Measurements from ENCODE around the gene CYP4F3. TPM values are rescaled to one million over a fixed set of nuclear protein-coding genes. Genes with fewer than 3 reads are reported as not detected.
"Not testable (repeated sequence)": the region's sequence is repeated elsewhere in the genome, so short reads cannot be mapped to it uniquely, and the experiment has no call there.

The CYP4F3 gene
- total RNA-seq, 2 experiments from 2014 or later: 0.07 to 0.19 TPM

- CTCF ChIA-PET: no interaction called here
Observed at GRCh38 chr19:15671891-15672579, 31.3 kb downstream of the CYP4F3 start.

GRCh38 chr19:15672580-15673175, 32.0 kb downstream of the CYP4F3 start, which contains the start of gene CYP4F12:
TSS of gene CYP4F12 (plus strand) at chr19:15673087. CDS start at chr19:15673530, 443 bp downstream.
- Mint-ChIP-seq H3K36me3 (ENCODE audit: low read depth) (no peaks in the 10 kb centered on the region), H3K27ac (no peak within 1 kb of the TSS), H3K9me3 (ENCODE audit: low read depth) (peaks cover 8% of the 10 kb centered on the region), H3K27me3 (peaks cover 3% of the 10 kb centered on the region), H3K4me3 (no peak within 1 kb of the TSS), H3K4me1 (peaks cover 24% of the 10 kb centered on the region)
- CTCF ChIA-PET: interaction anchor here (0.6 kb wide), 1 partner anchor 1261 kb away, joined by 3 read pairs; no protein-coding TSS in a partner anchor
- DNase-seq: peak; percentile 41
- peak; percentile 42 for ATAC-seq
- intact Hi-C loops (cut with DNase I, micrococcal nuclease): no loop called here
- POLR2A ChIA-PET: no interaction called here

More at GRCh38 chr19:15671891-15672579, 31.3 kb downstream of the CYP4F3 start:
- no peak overlapping the region for H3K4me3 Mint-ChIP-seq
- ATAC-seq (no peak), DNase-seq (no peak)
- peaks cover 3% of the 10 kb centered on the region for H3K27me3 Mint-ChIP-seq
- peaks cover 24% of the 10 kb centered on the region for H3K4me1 Mint-ChIP-seq
- intact Hi-C loops (cut with DNase I, micrococcal nuclease): no loop called here
- no peaks in the 10 kb centered on the region for H3K36me3 Mint-ChIP-seq (ENCODE audit: low read depth)
- no peak overlapping the region for H3K27ac Mint-ChIP-seq
- POLR2A ChIA-PET: no interaction called here
- peaks cover 6% of the 10 kb centered on the region for H3K9me3 Mint-ChIP-seq (ENCODE audit: low read depth)

DNA sequence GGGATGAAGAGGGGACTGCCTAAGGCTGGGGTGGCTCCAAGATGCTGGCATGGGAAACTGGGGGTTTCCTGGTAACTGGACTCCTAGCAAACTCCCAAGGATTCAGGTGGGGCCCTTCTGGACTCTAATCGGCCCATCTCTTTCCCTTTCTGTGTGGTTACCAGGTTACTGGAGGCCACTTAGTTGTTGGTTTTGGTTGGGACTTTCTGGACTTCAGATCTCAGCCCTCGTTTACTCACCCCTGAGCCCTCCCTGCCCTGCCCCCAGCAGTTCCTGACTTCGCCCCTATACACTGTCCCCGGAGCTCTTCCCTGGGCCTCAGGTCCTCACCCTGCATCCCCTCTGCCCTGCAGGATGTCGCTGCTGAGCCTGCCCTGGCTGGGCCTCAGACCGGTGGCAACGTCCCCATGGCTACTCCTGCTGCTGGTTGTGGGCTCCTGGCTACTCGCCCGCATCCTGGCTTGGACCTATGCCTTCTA, 32.5 kb downstream of the CYP4F3 start:
- H3K36me3 Mint-ChIP-seq (ENCODE audit: low read depth): peaks cover 4% of the 10 kb centered on the region
- POLR2A ChIA-PET: no interaction called here
- H3K4me3 Mint-ChIP-seq: no peak overlapping the region
- DNase-seq (peak; percentile 25), ATAC-seq (peak; percentile 65)
- H3K9me3 Mint-ChIP-seq (ENCODE audit: low read depth): peaks cover 10% of the 10 kb centered on the region
- H3K27me3 Mint-ChIP-seq: peaks cover 3% of the 10 kb centered on the region
- H3K27ac Mint-ChIP-seq: no peak overlapping the region
- peaks cover 24% of the 10 kb centered on the region for H3K4me1 Mint-ChIP-seq
- intact Hi-C loops (cut with DNase I, micrococcal nuclease): no loop called here
- CTCF ChIA-PET: interaction anchor here (0.6 kb wide), 1 partner anchor 1261 kb away, joined by 3 read pairs; no protein-coding TSS in a partner anchor

GRCh38 chr19:15675560-15675959, 34.9 kb downstream of the CYP4F3 start:
- H3K36me3 Mint-ChIP-seq (ENCODE audit: low read depth): peaks cover 4% of the 10 kb centered on the region
- ChIA-PET POLR2A (no interaction called here), CTCF (no interaction called here)
- peaks cover 24% of the 10 kb centered on the region for H3K4me1 Mint-ChIP-seq
- ATAC-seq: no peak
- intact Hi-C loops (cut with DNase I, micrococcal nuclease): no loop called here
- no peak for DNase-seq
- H3K27ac Mint-ChIP-seq: no peak overlapping the region
- H3K4me3 Mint-ChIP-seq: no peak overlapping the region
- peaks cover 10% of the 10 kb centered on the region for H3K9me3 Mint-ChIP-seq (ENCODE audit: low read depth)
- H3K27me3 Mint-ChIP-seq: peaks cover 4% of the 10 kb centered on the region

DNA sequence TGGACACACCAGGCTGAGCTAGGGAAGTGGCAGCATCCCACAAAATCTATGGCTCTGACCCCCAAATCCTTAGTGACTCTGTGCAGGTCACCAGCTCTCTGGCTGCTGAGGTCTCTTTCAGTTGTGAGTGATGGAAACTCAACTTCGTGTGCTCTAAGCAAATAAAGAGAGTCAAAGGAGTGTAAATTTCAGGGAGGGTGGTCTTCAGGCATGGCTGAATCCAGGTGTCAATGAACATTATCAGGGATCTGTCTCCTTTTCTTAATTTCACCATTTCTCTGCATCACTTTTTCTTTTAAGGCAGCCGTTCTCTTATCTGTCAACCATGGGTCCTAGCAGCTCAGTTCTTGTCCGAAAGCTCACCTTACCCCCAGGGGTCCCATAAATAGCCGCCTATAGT, 38.4 kb downstream of the CYP4F3 start:
- DNase-seq (no peak), ATAC-seq (no peak)
- H3K27ac Mint-ChIP-seq: no peak overlapping the region
- H3K27me3 Mint-ChIP-seq: peaks cover 13% of the 10 kb centered on the region
- POLR2A ChIA-PET: no interaction called here
- no peak overlapping the region for H3K4me3 Mint-ChIP-seq
- CTCF ChIA-PET: no interaction called here
- peaks cover 4% of the 10 kb centered on the region for H3K36me3 Mint-ChIP-seq (ENCODE audit: low read depth)
- peaks cover 10% of the 10 kb centered on the region for H3K9me3 Mint-ChIP-seq (ENCODE audit: low read depth)
- intact Hi-C loops (cut with DNase I, micrococcal nuclease): no loop called here
- H3K4me1 Mint-ChIP-seq: peaks cover 7% of the 10 kb centered on the region

DNA sequence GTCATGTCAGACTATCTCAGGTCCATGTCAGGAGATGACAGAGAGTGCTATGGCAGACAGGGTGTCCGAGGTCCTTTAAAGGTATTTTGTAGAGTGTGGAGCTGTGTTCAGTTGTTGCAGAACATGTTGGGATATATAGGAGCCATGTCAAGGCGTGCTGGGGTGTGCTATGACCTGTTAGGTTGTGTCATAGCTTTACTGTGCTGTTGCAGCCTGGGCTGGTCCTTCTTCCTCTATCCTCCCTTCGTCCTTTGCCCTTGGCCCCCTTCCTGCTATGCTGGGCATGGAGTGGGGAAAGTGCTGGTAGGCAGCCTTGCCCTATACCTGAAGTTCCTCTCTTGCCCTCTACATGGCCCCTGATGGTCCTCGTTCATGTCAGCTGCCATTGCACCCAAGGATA, 39.2 kb downstream of the CYP4F3 start:
- H3K9me3 Mint-ChIP-seq (ENCODE audit: low read depth); H3K36me3 Mint-ChIP-seq (ENCODE audit: low read depth); H3K27ac Mint-ChIP-seq; intact Hi-C loops (cut with DNase I, micrococcal nuclease); DNase-seq; POLR2A ChIA-PET; ATAC-seq; H3K4me3 Mint-ChIP-seq; H3K4me1 Mint-ChIP-seq; CTCF ChIA-PET: not testable (repeated sequence)
- H3K27me3 Mint-ChIP-seq: peaks cover 16% of the 10 kb centered on the region

DNA sequence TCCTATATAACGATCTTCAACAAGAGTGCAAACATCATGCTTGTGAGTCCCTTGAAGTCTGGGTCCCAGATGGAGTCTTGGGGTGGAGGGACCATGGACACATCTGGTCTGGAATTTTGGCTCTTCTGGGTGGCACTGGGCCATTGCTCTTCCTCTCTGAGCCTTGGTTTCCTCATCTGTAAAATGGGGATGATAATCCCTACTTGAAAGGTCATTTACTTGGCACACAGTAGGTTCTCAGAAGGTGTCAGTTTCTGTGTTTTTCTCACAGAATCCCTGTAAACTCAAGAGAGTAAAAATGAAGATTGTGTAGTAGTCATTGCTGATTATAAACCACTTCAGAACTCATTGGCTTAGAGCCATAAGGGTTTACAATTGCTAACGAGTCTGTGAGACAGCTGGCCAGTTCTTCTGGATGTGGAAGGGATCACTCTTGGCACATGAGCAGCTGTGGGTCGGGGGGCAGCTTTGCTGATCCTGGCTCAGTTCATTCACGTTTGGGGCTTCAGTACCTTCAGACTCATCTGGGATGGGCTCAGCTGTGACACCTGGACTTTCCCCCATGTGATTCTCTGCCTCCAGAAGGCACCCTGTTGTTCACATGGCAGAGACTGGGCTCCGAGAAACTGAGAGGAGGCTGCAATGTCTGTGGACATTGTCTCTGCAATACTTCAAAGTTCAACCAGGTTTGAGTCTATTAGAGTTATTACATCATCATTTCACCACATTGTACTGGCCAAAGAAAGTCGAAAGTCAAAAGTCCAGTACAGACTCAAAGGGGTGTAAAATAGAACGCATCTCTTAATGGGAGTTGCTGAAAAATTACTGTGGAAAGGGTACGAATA, 40.0 kb downstream of the CYP4F3 start:
- CTCF ChIA-PET: no interaction called here
- Mint-ChIP-seq H3K27me3 (peaks cover 20% of the 10 kb centered on the region), H3K9me3 (ENCODE audit: low read depth) (peaks cover 8% of the 10 kb centered on the region), H3K36me3 (ENCODE audit: low read depth) (peaks cover 4% of the 10 kb centered on the region), H3K4me1 (no peaks in the 10 kb centered on the region), H3K4me3 (no peak overlapping the region), H3K27ac (no peak overlapping the region)
- ATAC-seq: no peak
- intact Hi-C loops (cut with DNase I, micrococcal nuclease): no loop called here
- POLR2A ChIA-PET: no interaction called here
- no peak for DNase-seq

GRCh38 chr19:15683411-15683810, 42.7 kb downstream of the CYP4F3 start:
- intact Hi-C loops (cut with DNase I, micrococcal nuclease): no loop called here
- POLR2A ChIA-PET: no interaction called here
- Mint-ChIP-seq H3K36me3 (ENCODE audit: low read depth) (peaks cover 1% of the 10 kb centered on the region), H3K27ac (no peak overlapping the region), H3K9me3 (ENCODE audit: low read depth) (peaks cover 3% of the 10 kb centered on the region), H3K27me3 (peaks cover 34% of the 10 kb centered on the region), H3K4me3 (no peak overlapping the region), H3K4me1 (no peaks in the 10 kb centered on the region)
- CTCF ChIA-PET: interaction anchor here (0.9 kb wide), 1 partner anchor 54 kb away, joined by 3 read pairs; no protein-coding TSS in a partner anchor
- no peak for ATAC-seq
- DNase-seq: no peak

DNA sequence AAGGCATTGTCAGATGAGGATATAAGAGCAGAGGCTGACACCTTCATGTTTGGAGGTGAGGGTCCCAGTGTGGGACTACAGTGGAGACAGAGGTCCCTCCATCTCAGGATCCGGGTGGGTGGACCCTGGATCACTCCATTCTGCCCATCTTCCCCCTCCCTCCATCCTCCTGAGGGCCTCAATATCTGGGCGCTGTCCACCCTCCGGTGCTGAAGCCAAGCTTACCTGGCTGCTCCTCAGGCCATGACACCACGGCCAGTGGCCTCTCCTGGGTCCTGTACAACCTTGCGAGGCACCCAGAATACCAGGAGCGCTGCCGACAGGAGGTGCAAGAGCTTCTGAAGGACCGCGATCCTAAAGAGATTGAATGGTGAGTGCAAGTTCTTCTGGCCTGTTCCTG, 44.1 kb downstream of the CYP4F3 start:
- no peak overlapping the region for H3K4me3 Mint-ChIP-seq
- ChIA-PET POLR2A (no interaction called here), CTCF (no interaction called here)
- peaks cover 32% of the 10 kb centered on the region for H3K27me3 Mint-ChIP-seq
- peaks cover 3% of the 10 kb centered on the region for H3K36me3 Mint-ChIP-seq (ENCODE audit: low read depth)
- DNase-seq: peak; percentile 40
- intact Hi-C loops (cut with DNase I, micrococcal nuclease): no loop called here
- no peak for ATAC-seq
- no peaks in the 10 kb centered on the region for H3K4me1 Mint-ChIP-seq
- no peak overlapping the region for H3K27ac Mint-ChIP-seq
- peaks cover 4% of the 10 kb centered on the region for H3K9me3 Mint-ChIP-seq (ENCODE audit: low read depth)

DNA sequence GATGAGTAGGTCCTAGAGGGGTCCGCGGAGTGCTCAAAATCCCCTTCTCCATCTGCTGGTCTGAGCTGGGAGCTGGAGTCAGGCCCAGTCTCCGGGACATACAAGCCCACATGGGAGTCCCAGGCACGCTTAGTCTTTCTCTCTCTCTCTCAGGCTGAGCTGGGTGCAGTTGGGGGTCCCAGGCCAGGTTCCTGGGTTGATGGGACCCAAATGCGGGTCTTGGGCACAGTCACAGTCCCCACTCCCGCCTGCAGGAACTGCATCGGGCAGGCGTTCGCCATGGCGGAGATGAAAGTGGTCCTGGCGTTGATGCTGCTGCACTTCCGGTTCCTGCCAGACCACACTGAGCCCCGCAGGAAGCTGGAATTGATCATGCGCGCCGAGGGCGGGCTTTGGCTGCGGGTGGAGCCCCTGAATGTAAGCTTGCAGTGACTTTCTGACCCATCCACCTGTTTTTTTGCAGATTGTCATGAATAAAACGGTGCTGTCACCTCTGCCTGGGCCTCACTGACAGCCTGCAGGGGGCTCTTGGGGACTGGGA, 56.0 kb downstream of the CYP4F3 start:
- H3K36me3 Mint-ChIP-seq (ENCODE audit: low read depth): no peaks in the 10 kb centered on the region
- peaks cover 20% of the 10 kb centered on the region for H3K27me3 Mint-ChIP-seq
- CTCF ChIA-PET: no interaction called here
- H3K4me1 Mint-ChIP-seq: no peaks in the 10 kb centered on the region
- intact Hi-C loops (cut with DNase I, micrococcal nuclease): no loop called here
- DNase-seq (no peak), ATAC-seq (no peak)
- H3K9me3 Mint-ChIP-seq (ENCODE audit: low read depth): no peaks in the 10 kb centered on the region
- H3K27ac Mint-ChIP-seq: no peak overlapping the region
- H3K4me3 Mint-ChIP-seq: no peak overlapping the region
- POLR2A ChIA-PET: no interaction called here

GRCh38 chr19:15701757-15702533, 61.2 kb downstream of the CYP4F3 start:
- ChIA-PET POLR2A (no interaction called here), CTCF (interaction anchor here (0.6 kb wide), 2 partner anchors 116 to 859 kb away, joined by 3 read pairs; no protein-coding TSS in a partner anchor)

More at GRCh38 chr19:15701757-15702533, 61.2 kb downstream of the CYP4F3 start:
- Mint-ChIP-seq H3K36me3 (ENCODE audit: low read depth) (no peaks in the 10 kb centered on the region), H3K27ac (no peak overlapping the region), H3K27me3 (peaks cover 35% of the 10 kb centered on the region), H3K9me3 (ENCODE audit: low read depth) (peaks cover 3% of the 10 kb centered on the region), H3K4me1 (no peaks in the 10 kb centered on the region), H3K4me3 (no peak overlapping the region)
- ATAC-seq: no peak
- intact Hi-C loops (cut with DNase I, micrococcal nuclease): no loop called here
- DNase-seq: no peak
